Measurements from ENCODE around the gene LANCL2.
"Not testable (repeated sequence)": the region's sequence is repeated elsewhere in the genome, so short reads cannot be mapped to it uniquely, and the experiment has no call there.

Gene LANCL2

GRCh38 chr7:55396233-55396785 lies 31.2 kb downstream of the LANCL2 start:
- no peak for FAIRE-seq
- no peak for TF ChIP-seq PAX5 (IDR thresholded peaks at IDR 0.05; ENCODE audit: insufficient read depth, low read length, severe bottlenecking)
- no peak for TF ChIP-seq TAF1 (IDR thresholded peaks at IDR 0.05; ENCODE audit: low read depth, low read length)
- TF ChIP-seq POLR2A (IDR thresholded peaks at IDR 0.05; ENCODE audit: low read depth, low read length), result no peak

GRCh38 chr7:55397617-55398016 lies 32.5 kb downstream of the LANCL2 start:
- DNase-seq (ENCODE audit: insufficient read length, low spot score) (no peak), FAIRE-seq (no peak)
- TF ChIP-seq PAX5 (IDR thresholded peaks at IDR 0.05; ENCODE audit: insufficient read depth, low read length, severe bottlenecking) (no peak), POLR2A (IDR thresholded peaks at IDR 0.05; ENCODE audit: low read depth, low read length) (no peak), POU2F2 (IDR thresholded peaks at IDR 0.05; ENCODE audit: low read depth, low read length) (no peak), POLR2AphosphoS5 (IDR thresholded peaks at IDR 0.05; ENCODE audit: low read depth, low read length) (no peak), SPI1 (IDR thresholded peaks at IDR 0.05; ENCODE audit: low read depth, low read length) (no peak), TAF1 (IDR thresholded peaks at IDR 0.05; ENCODE audit: low read depth, low read length) (no peak)

More at GRCh38 chr7:55396233-55396785, 31.2 kb downstream of the LANCL2 start:
- no peak for DNase-seq (ENCODE audit: insufficient read length, low spot score)

- DNase-seq (ENCODE audit: insufficient read length, low spot score) (no peak), FAIRE-seq (no peak)
- TF ChIP-seq PAX5 (IDR thresholded peaks at IDR 0.05; ENCODE audit: insufficient read depth, low read length, severe bottlenecking) (no peak), TAF1 (IDR thresholded peaks at IDR 0.05; ENCODE audit: low read depth, low read length) (no peak), POLR2AphosphoS5 (IDR thresholded peaks at IDR 0.05; ENCODE audit: low read depth, low read length) (no peak), POU2F2 (IDR thresholded peaks at IDR 0.05; ENCODE audit: low read depth, low read length) (no peak), SPI1 (IDR thresholded peaks at IDR 0.05; ENCODE audit: low read depth, low read length) (no peak), POLR2A (IDR thresholded peaks at IDR 0.05; ENCODE audit: low read depth, low read length) (no peak)
These were observed 35.1 kb downstream of the LANCL2 start for GRCh38 chr7:55400191-55400590.

- not testable (repeated sequence) for FAIRE-seq; DNase-seq (ENCODE audit: insufficient read length, low spot score)
These were observed 37.4 kb downstream of the LANCL2 start for GRCh38 chr7:55402506-55402905.

- DNase-seq (ENCODE audit: insufficient read length, low spot score) (no peak), FAIRE-seq (no peak)
- TF ChIP-seq POU2F2 (IDR thresholded peaks at IDR 0.05; ENCODE audit: low read depth, low read length), result no peak
- TF ChIP-seq TAF1 (IDR thresholded peaks at IDR 0.05; ENCODE audit: low read depth, low read length), result no peak
- no peak for TF ChIP-seq POLR2A (IDR thresholded peaks at IDR 0.05; ENCODE audit: low read depth, low read length)
- no peak for TF ChIP-seq POLR2AphosphoS5 (IDR thresholded peaks at IDR 0.05; ENCODE audit: low read depth, low read length)
- no peak for TF ChIP-seq SPI1 (IDR thresholded peaks at IDR 0.05; ENCODE audit: low read depth, low read length)
- no peak for TF ChIP-seq PAX5 (IDR thresholded peaks at IDR 0.05; ENCODE audit: insufficient read depth, low read length, severe bottlenecking)
These were observed 40.9 kb downstream of the LANCL2 start for GRCh38 chr7:55405856-55406541.

GRCh38 chr7:55409482-55410225 lies 44.5 kb downstream of the LANCL2 start:
- DNase-seq (ENCODE audit: insufficient read length, low spot score), result no peak
- peak; percentile 31 for FAIRE-seq
- TF ChIP-seq POLR2A (IDR thresholded peaks at IDR 0.05; ENCODE audit: low read depth, low read length) (no peak), PAX5 (IDR thresholded peaks at IDR 0.05; ENCODE audit: insufficient read depth, low read length, severe bottlenecking) (no peak), POU2F2 (IDR thresholded peaks at IDR 0.05; ENCODE audit: low read depth, low read length) (no peak), TAF1 (IDR thresholded peaks at IDR 0.05; ENCODE audit: low read depth, low read length) (no peak), POLR2AphosphoS5 (IDR thresholded peaks at IDR 0.05; ENCODE audit: low read depth, low read length) (no peak), SPI1 (IDR thresholded peaks at IDR 0.05; ENCODE audit: low read depth, low read length) (no peak)

- FAIRE-seq (peak; percentile 9), DNase-seq (ENCODE audit: insufficient read length, low spot score) (no peak)
- TF ChIP-seq TAF1 (IDR thresholded peaks at IDR 0.05; ENCODE audit: low read depth, low read length), result no peak
- no peak for TF ChIP-seq POU2F2 (IDR thresholded peaks at IDR 0.05; ENCODE audit: low read depth, low read length)
- no peak for TF ChIP-seq POLR2AphosphoS5 (IDR thresholded peaks at IDR 0.05; ENCODE audit: low read depth, low read length)
- no peak for TF ChIP-seq POLR2A (IDR thresholded peaks at IDR 0.05; ENCODE audit: low read depth, low read length)
- TF ChIP-seq SPI1 (IDR thresholded peaks at IDR 0.05; ENCODE audit: low read depth, low read length), result no peak
- TF ChIP-seq PAX5 (IDR thresholded peaks at IDR 0.05; ENCODE audit: insufficient read depth, low read length, severe bottlenecking), result no peak
These were observed 45.6 kb downstream of the LANCL2 start for GRCh38 chr7:55410667-55411239.

- DNase-seq (ENCODE audit: insufficient read length, low spot score), result no peak
- no peak for FAIRE-seq
- TF ChIP-seq POLR2A (IDR thresholded peaks at IDR 0.05; ENCODE audit: low read depth, low read length) (no peak), PAX5 (IDR thresholded peaks at IDR 0.05; ENCODE audit: insufficient read depth, low read length, severe bottlenecking) (no peak), SPI1 (IDR thresholded peaks at IDR 0.05; ENCODE audit: low read depth, low read length) (no peak), POU2F2 (IDR thresholded peaks at IDR 0.05; ENCODE audit: low read depth, low read length) (no peak), POLR2AphosphoS5 (IDR thresholded peaks at IDR 0.05; ENCODE audit: low read depth, low read length) (no peak), TAF1 (IDR thresholded peaks at IDR 0.05; ENCODE audit: low read depth, low read length) (no peak)
These were observed 46.7 kb downstream of the LANCL2 start for GRCh38 chr7:55411844-55412243.

GRCh38 chr7:55413442-55413841 lies 48.3 kb downstream of the LANCL2 start:
- no peak for TF ChIP-seq TAF1 (IDR thresholded peaks at IDR 0.05; ENCODE audit: low read depth, low read length)
- no peak for TF ChIP-seq POU2F2 (IDR thresholded peaks at IDR 0.05; ENCODE audit: low read depth, low read length)
- TF ChIP-seq POLR2A (IDR thresholded peaks at IDR 0.05; ENCODE audit: low read depth, low read length), result no peak
- TF ChIP-seq POLR2AphosphoS5 (IDR thresholded peaks at IDR 0.05; ENCODE audit: low read depth, low read length), result no peak
- no peak for TF ChIP-seq PAX5 (IDR thresholded peaks at IDR 0.05; ENCODE audit: insufficient read depth, low read length, severe bottlenecking)
- TF ChIP-seq SPI1 (IDR thresholded peaks at IDR 0.05; ENCODE audit: low read depth, low read length), result no peak
- no peak for DNase-seq (ENCODE audit: insufficient read length, low spot score)
- FAIRE-seq, result no peak
